ENCODE data around the gene VPREB3.

The VPREB3 gene

DNA sequence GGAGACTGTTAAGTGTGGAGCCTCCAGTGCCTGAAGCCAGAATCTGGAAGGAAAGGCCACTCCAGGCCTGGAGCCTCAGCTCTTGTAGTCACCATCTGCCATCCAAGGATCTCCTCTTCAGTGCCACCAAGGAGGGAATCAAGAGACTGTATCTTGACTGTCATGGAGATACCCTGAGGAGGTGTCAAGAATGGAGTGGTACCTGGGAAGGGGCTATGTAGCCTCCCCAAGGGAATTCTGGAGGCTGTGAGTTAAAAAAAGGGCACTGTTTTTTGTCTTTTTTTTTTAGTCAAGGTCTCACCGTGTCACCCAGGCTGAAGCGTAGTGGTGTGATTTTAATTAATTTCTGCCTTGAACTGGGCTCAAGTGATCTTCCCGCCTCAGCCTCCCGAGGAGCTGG lies 5.3 kb upstream of the VPREB3 start:
- Histone ChIP-seq H3K9me3 (ENCODE audit: control insufficient read depth, low read depth, low read length) (no peaks in the 10 kb centered on the region), H3K4me3 (ENCODE audit: low read length) (no peak overlapping the region), H3K27ac (ENCODE audit: low read length) (no peak overlapping the region), H3K36me3 (ENCODE audit: control insufficient read depth, low read depth, low read length) (no peaks in the 10 kb centered on the region), H3K4me1 (ENCODE audit: control insufficient read depth, low read depth, low read length) (peaks cover 10% of the 10 kb centered on the region), H3K9ac (ENCODE audit: low read length) (no peak overlapping the region), H3K27me3 (ENCODE audit: control insufficient read depth, insufficient read depth, low read length) (no peaks in the 10 kb centered on the region)

DNA sequence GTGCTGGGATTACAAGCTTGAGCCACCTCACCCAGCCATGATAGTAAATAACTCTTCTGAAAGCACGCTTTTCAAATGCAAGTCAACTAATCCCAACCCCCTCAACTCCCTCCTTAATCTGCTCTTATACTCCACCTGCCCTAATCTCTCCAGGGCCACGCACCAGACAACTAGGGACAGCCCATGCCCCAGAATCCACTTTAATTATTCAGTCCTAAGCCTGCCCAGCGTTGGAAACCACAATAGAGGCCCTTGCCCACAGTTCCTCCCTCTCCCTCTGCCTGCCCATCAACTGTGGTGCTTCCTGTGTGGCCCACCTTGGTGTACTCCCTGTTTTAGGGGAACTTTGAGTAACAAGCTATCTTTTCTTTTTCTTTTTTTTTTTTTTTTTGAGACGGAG lies 2.7 kb upstream of the VPREB3 start:
- Histone ChIP-seq H3K4me3 (ENCODE audit: low read length) (no peak overlapping the region), H3K9ac (ENCODE audit: low read length) (no peak overlapping the region), H3K36me3 (ENCODE audit: control insufficient read depth, low read depth, low read length) (no peaks in the 10 kb centered on the region), H3K27ac (ENCODE audit: low read length) (no peak overlapping the region), H3K9me3 (ENCODE audit: control insufficient read depth, low read depth, low read length) (no peaks in the 10 kb centered on the region), H3K27me3 (ENCODE audit: control insufficient read depth, insufficient read depth, low read length) (no peaks in the 10 kb centered on the region), H3K4me1 (ENCODE audit: control insufficient read depth, low read depth, low read length) (no peaks in the 10 kb centered on the region)

DNA sequence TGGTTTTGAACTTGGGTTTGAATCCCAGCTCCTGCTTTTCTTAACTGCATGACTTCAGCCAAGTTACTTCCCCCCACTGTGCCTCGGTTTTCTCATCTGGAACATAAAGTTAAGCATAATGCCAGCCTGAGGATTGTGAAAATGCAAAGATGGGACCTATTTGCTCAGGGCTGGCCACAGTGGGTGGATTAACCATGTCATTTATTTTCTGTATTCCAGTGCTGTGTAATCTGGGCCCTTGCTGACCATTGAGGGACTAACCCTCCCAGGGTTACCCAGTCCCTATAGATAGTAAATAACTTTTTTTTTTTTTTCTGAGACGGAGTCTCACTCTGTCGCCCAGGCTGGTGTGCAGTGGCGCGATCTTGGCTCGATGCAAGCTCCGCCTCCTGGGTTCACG lies 1.5 kb upstream of the VPREB3 start:
- Histone ChIP-seq H3K9me3 (ENCODE audit: control insufficient read depth, low read depth, low read length) (no peaks in the 10 kb centered on the region), H3K27ac (ENCODE audit: low read length) (no peak overlapping the region), H3K4me1 (ENCODE audit: control insufficient read depth, low read depth, low read length) (no peaks in the 10 kb centered on the region), H3K36me3 (ENCODE audit: control insufficient read depth, low read depth, low read length) (no peaks in the 10 kb centered on the region), H3K4me3 (ENCODE audit: low read length) (no peak overlapping the region), H3K27me3 (ENCODE audit: control insufficient read depth, insufficient read depth, low read length) (no peaks in the 10 kb centered on the region), H3K9ac (ENCODE audit: low read length) (no peak overlapping the region)

DNA sequence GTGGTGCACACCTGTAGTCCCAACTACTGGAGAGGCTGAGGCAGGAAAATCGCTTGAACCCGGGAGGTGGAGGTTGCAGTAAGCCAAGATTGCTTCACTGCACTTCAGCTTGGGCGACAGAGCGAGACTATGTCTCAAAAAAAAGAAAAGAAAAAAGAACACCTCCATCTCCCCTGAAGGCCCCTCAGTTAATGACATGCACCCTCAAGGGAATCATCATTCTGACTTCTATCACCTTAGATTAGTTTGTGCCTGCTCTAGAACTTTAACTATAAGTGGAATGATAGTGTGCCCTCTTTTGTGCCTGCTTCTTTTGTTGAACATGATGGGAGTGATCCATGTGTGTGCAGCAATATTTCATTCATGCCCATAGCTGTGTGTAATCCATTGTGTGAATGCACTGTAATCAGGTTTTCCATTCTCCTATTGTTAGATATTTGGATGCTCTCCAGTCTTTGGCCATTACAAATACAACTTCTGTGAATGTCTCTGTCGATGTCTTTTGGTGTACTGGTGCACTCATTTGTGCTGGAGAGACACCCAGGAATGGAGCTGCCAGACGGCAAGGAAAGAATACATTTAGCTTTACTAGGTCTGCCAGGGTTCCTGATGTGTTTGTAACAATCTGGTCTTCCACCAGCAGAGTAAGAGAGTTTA lies 883 bp upstream of the VPREB3 start:
- H3K9ac ChIP-seq (ENCODE audit: low read length), result no peak overlapping the region
- H3K27ac ChIP-seq (ENCODE audit: low read length), result no peak overlapping the region
- no peaks in the 10 kb centered on the region for H3K27me3 ChIP-seq (ENCODE audit: control insufficient read depth, insufficient read depth, low read length)
- no peaks in the 10 kb centered on the region for H3K4me1 ChIP-seq (ENCODE audit: control insufficient read depth, low read depth, low read length)
- H3K36me3 ChIP-seq (ENCODE audit: control insufficient read depth, low read depth, low read length), result no peaks in the 10 kb centered on the region
- H3K4me3 ChIP-seq (ENCODE audit: low read length), result no peak overlapping the region
- H3K9me3 ChIP-seq (ENCODE audit: control insufficient read depth, low read depth, low read length), result no peaks in the 10 kb centered on the region

DNA sequence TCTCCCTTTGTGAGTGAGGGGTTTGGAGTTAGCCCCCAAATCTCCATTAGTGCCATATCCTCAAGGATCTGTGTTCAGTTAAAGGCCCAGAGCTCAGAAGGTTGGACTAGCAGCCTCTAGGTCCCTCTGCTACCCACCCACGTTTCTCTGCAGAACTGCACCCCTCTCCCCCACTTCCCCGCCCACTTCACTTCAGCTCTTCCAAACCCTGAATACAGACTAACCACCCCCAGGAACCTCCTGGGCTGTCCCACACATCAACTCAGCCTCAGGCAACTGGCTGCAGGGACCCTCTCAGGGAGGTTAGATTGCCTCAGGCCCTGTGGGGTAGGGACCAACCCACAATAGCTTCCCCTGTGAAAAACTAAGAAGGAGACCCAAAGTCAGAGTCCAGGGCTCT lies 840 bp downstream of the VPREB3 start:
- H3K9ac ChIP-seq (ENCODE audit: low read length), result no peak overlapping the region
- no peaks in the 10 kb centered on the region for H3K27me3 ChIP-seq (ENCODE audit: control insufficient read depth, insufficient read depth, low read length)
- no peaks in the 10 kb centered on the region for H3K36me3 ChIP-seq (ENCODE audit: control insufficient read depth, low read depth, low read length)
- H3K27ac ChIP-seq (ENCODE audit: low read length), result no peak overlapping the region
- no peaks in the 10 kb centered on the region for H3K4me1 ChIP-seq (ENCODE audit: control insufficient read depth, low read depth, low read length)
- no peaks in the 10 kb centered on the region for H3K9me3 ChIP-seq (ENCODE audit: control insufficient read depth, low read depth, low read length)
- H3K4me3 ChIP-seq (ENCODE audit: low read length), result no peak overlapping the region

DNA sequence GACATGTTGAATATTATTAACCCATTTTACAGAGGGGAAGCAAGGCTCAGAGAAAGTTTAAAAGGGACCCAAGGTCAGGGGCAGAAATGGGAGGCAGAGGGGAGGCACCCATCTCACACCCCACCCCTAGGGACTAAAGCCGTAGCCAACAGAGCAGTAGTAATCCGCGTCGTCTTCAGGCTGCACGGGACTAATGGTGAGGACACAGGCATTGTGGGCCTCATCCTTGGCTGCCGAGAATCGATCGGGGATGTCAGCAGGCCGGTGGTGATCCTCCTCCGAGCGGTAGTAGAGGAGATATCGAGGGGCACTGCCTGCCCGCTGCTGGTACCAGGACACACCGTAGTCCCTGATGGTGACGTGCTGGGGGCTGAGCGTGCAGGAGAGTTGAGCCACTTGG lies 1.5 kb downstream of the VPREB3 start:
- Histone ChIP-seq H3K27me3 (ENCODE audit: control insufficient read depth, insufficient read depth, low read length) (no peaks in the 10 kb centered on the region), H3K9me3 (ENCODE audit: control insufficient read depth, low read depth, low read length) (no peaks in the 10 kb centered on the region), H3K27ac (ENCODE audit: low read length) (no peak overlapping the region), H3K4me1 (ENCODE audit: control insufficient read depth, low read depth, low read length) (no peaks in the 10 kb centered on the region), H3K36me3 (ENCODE audit: control insufficient read depth, low read depth, low read length) (no peaks in the 10 kb centered on the region), H3K9ac (ENCODE audit: low read length) (no peak overlapping the region), H3K4me3 (ENCODE audit: low read length) (no peak overlapping the region)

DNA sequence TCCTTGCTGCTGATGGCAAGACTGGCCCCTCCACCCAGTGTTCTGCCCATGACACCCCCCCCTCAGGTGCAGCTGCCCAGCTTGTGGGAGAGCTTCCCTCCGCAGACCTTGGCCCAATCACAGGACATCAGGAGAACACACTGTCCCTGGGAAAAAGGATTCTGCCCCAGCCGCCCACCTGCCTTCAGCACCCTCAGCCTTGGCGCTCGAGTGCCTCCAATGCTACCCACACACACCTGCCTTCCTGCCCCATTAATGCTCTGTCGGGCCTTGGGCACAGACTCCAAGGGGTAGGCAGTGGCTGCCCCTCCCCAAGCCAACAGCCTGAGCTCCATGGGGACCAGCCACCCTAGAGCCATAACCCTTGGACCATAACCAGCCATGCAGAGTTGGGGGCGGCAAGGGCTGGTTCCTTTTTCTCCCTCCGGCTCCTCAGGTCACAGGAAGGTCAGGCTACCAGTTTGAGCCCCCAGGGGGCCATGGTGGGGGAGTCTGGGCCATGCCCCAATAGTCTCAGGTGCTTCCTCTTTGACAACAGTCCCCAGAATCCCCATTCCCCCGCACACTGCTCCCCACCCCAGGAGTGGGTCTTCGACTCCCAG lies 2.0 kb downstream of the VPREB3 start:
- H3K4me3 ChIP-seq (ENCODE audit: low read length), result peak overlapping the region; percentile 90
- no peaks in the 10 kb centered on the region for H3K27me3 ChIP-seq (ENCODE audit: control insufficient read depth, insufficient read depth, low read length)
- H3K4me1 ChIP-seq (ENCODE audit: control insufficient read depth, low read depth, low read length), result no peaks in the 10 kb centered on the region
- no peak overlapping the region for H3K9ac ChIP-seq (ENCODE audit: low read length)
- H3K27ac ChIP-seq (ENCODE audit: low read length), result no peak overlapping the region
- no peaks in the 10 kb centered on the region for H3K36me3 ChIP-seq (ENCODE audit: control insufficient read depth, low read depth, low read length)
- H3K9me3 ChIP-seq (ENCODE audit: control insufficient read depth, low read depth, low read length), result no peaks in the 10 kb centered on the region

DNA sequence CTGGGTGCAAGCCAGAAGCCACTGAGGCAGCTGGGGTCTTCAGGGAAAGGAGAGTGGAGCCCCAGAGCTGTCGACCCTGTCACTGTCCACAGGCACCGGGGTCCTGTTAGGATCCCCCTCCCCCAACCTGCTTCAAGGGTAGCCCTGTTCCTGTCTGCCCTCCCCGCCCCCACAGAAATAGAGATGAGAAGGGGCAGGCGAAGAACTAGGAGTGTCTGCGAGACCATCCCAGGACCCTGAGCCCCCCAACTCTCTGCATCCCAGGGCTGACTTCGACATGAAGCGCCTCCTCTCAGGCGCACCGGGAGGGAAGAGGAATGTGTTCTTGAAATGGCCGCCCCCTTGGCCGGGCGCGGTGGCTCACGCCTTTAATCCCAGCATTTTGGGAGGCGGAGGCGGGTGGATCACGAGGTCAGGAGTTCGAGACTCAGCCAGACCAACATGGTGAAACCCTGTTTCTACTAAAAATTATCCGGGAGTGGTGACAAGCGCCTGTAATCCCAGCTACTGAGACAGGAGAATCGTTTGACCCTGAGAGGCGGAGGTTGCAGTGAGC lies 2.7 kb downstream of the VPREB3 start:
- Histone ChIP-seq H3K4me3 (ENCODE audit: low read length) (peak overlapping the region; percentile 90), H3K36me3 (ENCODE audit: control insufficient read depth, low read depth, low read length) (no peaks in the 10 kb centered on the region), H3K9ac (ENCODE audit: low read length) (peak overlapping the region; percentile 86), H3K4me1 (ENCODE audit: control insufficient read depth, low read depth, low read length) (no peaks in the 10 kb centered on the region), H3K27me3 (ENCODE audit: control insufficient read depth, insufficient read depth, low read length) (no peaks in the 10 kb centered on the region), H3K27ac (ENCODE audit: low read length) (peak overlapping the region; percentile 82), H3K9me3 (ENCODE audit: control insufficient read depth, low read depth, low read length) (no peaks in the 10 kb centered on the region)

DNA sequence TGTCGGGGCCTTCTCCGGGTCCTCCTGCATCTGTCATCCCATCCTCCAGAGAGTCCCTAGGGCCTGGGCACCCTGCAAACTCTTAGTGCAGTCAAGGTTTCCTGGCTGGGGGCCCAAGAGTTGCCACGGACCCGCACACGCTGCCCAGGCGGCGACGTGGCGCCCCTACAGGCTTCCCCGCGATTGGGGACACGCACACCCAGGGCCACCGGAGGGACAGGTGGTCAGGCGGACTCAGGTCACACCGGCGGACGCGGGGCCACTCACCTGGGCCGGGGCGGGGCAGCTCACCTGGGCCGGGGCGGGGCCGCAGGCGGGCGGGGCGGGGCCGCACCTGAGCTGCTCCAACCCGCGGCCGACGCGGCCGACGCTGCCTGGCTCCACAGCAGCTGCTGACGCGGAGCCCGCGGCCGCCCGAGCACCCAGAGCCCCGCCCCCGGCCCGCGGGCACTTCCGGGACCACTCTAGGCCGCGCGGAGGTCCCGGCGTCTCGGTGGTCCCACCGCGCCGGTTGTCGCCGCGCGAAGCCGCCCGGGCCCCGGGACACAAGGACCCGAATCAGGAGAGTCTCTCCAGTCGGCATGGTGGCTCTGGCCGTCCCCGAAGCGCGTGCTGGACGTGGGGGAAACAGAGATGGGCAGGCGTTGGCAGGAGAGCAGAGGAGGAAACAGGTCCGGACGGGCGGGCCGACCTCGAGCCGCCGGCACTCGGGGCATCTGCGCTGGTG lies 3.3 kb downstream of the VPREB3 start, which contains the start of gene ZNF70:
Gene ZNF70 (minus strand): TSS at position 399 of the 727 bp plus-strand sequence. CDS start 5,972 bp downstream, outside the sequence.
- H3K27ac ChIP-seq (ENCODE audit: low read length), result peak within 1 kb of the TSS; percentile 82
- no peaks in the 10 kb centered on the region for H3K36me3 ChIP-seq (ENCODE audit: control insufficient read depth, low read depth, low read length)
- peak within 1 kb of the TSS; percentile 90 for H3K4me3 ChIP-seq (ENCODE audit: low read length)
- H3K4me1 ChIP-seq (ENCODE audit: control insufficient read depth, low read depth, low read length), result no peaks in the 10 kb centered on the region
- H3K9ac ChIP-seq (ENCODE audit: low read length), result peak within 1 kb of the TSS; percentile 86
- no peaks in the 10 kb centered on the region for H3K27me3 ChIP-seq (ENCODE audit: control insufficient read depth, insufficient read depth, low read length)
- H3K9me3 ChIP-seq (ENCODE audit: control insufficient read depth, low read depth, low read length), result no peaks in the 10 kb centered on the region

DNA sequence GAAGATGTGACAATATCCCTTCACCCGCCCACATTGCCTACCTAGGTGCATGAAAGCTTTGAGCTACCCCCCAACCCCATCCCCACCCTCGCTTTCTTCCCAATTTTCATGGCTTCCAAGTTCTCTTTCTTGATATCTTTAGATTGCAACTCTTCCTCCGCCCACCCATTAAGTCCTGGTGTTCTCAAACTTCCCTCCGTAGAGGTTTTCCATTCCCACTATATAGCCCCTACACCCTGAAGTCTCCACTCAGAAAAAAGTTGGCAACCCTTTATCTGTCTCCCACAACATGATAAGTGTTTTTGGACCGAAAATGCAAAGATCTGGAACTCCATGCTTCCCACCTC lies 3.9 kb downstream of the VPREB3 start:
- H3K4me1 ChIP-seq (ENCODE audit: control insufficient read depth, low read depth, low read length), result no peaks in the 10 kb centered on the region

DNA sequence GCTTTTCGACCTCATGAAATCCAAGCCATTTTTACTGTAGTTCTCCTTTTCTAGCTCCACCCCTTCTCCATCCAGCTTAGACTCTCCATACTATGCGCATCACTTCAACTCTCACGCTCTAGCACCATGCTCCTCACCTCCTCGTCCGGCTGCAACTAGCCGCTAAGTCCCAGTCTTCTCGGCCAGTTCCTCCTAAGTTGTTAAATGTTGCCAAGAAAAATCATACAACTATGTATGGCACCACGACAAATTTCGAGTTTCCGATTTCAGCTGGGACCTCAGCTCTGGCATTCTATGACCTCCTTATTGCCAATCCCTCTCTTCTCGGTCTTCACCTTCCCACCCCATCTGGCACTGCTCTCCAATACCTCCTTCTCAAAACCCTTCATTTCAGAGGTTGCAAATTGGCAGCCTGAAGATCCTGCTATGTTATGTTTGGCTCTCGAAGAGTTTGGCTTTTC lies 4.4 kb downstream of the VPREB3 start:
- Histone ChIP-seq H3K9me3 (ENCODE audit: control insufficient read depth, low read depth, low read length) (no peaks in the 10 kb centered on the region), H3K9ac (ENCODE audit: low read length) (no peak overlapping the region), H3K4me1 (ENCODE audit: control insufficient read depth, low read depth, low read length) (no peaks in the 10 kb centered on the region), H3K36me3 (ENCODE audit: control insufficient read depth, low read depth, low read length) (peaks cover under 1% of the 10 kb centered on the region), H3K4me3 (ENCODE audit: low read length) (peak overlapping the region; percentile 82), H3K27me3 (ENCODE audit: control insufficient read depth, insufficient read depth, low read length) (no peaks in the 10 kb centered on the region), H3K27ac (ENCODE audit: low read length) (no peak overlapping the region)

More for the DNA sequence above, 3.9 kb downstream of the VPREB3 start:
- no peaks in the 10 kb centered on the region for H3K36me3 ChIP-seq (ENCODE audit: control insufficient read depth, low read depth, low read length)
- no peaks in the 10 kb centered on the region for H3K9me3 ChIP-seq (ENCODE audit: control insufficient read depth, low read depth, low read length)
- H3K4me3 ChIP-seq (ENCODE audit: low read length), result peak overlapping the region; percentile 82
- H3K27ac ChIP-seq (ENCODE audit: low read length), result no peak overlapping the region
- H3K9ac ChIP-seq (ENCODE audit: low read length), result peak overlapping the region; percentile 54
- no peaks in the 10 kb centered on the region for H3K27me3 ChIP-seq (ENCODE audit: control insufficient read depth, insufficient read depth, low read length)
